KOPT-K1 (cell line): ENCODE data around the gene GAS2L3.
"Not testable (repeated sequence)": the region's sequence is repeated elsewhere in the genome, so short reads cannot be mapped to it uniquely, and the experiment has no call there.

Experiments
- H3K27ac ChIP-seq: fragments of 200-600 bp; sonication (generic); 2 replicates; pipeline ENCODE4 v1.5.1; 2016; ENCODE audit warnings: antibody characterized with exemption, mild to moderate bottlenecking, low read depth, low read length; ENCODE audit not compliant: poor library complexity, severe bottlenecking
- H3K36me3 ChIP-seq: fragments of 200-600 bp; sonication (generic); 2 replicates; pipeline ENCODE4 v1.5.1; 2017; ENCODE audit warnings: antibody characterized with exemption, mild to moderate bottlenecking, low read length, moderate library complexity; ENCODE audit not compliant: insufficient read depth
- H3K9me3 ChIP-seq: fragments of 200-600 bp; sonication (generic); 2 replicates; pipeline ENCODE4 v1.5.1; 2017; ENCODE audit warnings: antibody characterized with exemption, low read length, mild to moderate bottlenecking; ENCODE audit not compliant: insufficient read depth, poor library complexity, severe bottlenecking

GAS2L3 gene

GRCh38 chr12:100573292-100574186, at the start of gene GAS2L3:
Gene GAS2L3, plus strand, starts transcription at chr12:100573684. Its CDS starts 21,221 bp downstream, at chr12:100594905.
- H3K9me3 ChIP-seq, result peaks cover 14% of the 10 kb centered on the region
- no peaks in the 10 kb centered on the region for H3K36me3 ChIP-seq
- no peak within 1 kb of the TSS for H3K27ac ChIP-seq

GRCh38 chr12:100528034-100528433, 45.5 kb upstream of the GAS2L3 start:
- H3K27ac ChIP-seq, result no peak overlapping the region
- H3K36me3 ChIP-seq, result no peaks in the 10 kb centered on the region
- no peaks in the 10 kb centered on the region for H3K9me3 ChIP-seq

- H3K36me3 ChIP-seq, result no peaks in the 10 kb centered on the region
- no peak overlapping the region for H3K27ac ChIP-seq
- H3K9me3 ChIP-seq, result no peaks in the 10 kb centered on the region
These were observed 44.9 kb upstream of the GAS2L3 start for GRCh38 chr12:100528471-100529127.

GRCh38 chr12:100529756-100530350, 43.6 kb upstream of the GAS2L3 start:
- Histone ChIP-seq H3K27ac (no peak overlapping the region), H3K36me3 (no peaks in the 10 kb centered on the region), H3K9me3 (no peaks in the 10 kb centered on the region)

- Histone ChIP-seq H3K36me3 (no peaks in the 10 kb centered on the region), H3K9me3 (no peaks in the 10 kb centered on the region), H3K27ac (no peak overlapping the region)
These were observed 40.1 kb upstream of the GAS2L3 start for GRCh38 chr12:100533376-100533775.

- Histone ChIP-seq H3K36me3 (no peaks in the 10 kb centered on the region), H3K27ac (no peak overlapping the region), H3K9me3 (no peaks in the 10 kb centered on the region)
These were observed 38.8 kb upstream of the GAS2L3 start for GRCh38 chr12:100534625-100535227.

- H3K27ac ChIP-seq, result no peak overlapping the region
- no peaks in the 10 kb centered on the region for H3K36me3 ChIP-seq
- no peaks in the 10 kb centered on the region for H3K9me3 ChIP-seq
These were observed 34.3 kb upstream of the GAS2L3 start for GRCh38 chr12:100539202-100539601.

- Histone ChIP-seq H3K9me3 (no peaks in the 10 kb centered on the region), H3K36me3 (no peaks in the 10 kb centered on the region), H3K27ac (no peak overlapping the region)
These were observed 29.3 kb upstream of the GAS2L3 start for GRCh38 chr12:100544165-100544564.

- no peaks in the 10 kb centered on the region for H3K36me3 ChIP-seq
These were observed 28.4 kb upstream of the GAS2L3 start for GRCh38 chr12:100545092-100545491.

GRCh38 chr12:100553936-100554335, 19.5 kb upstream of the GAS2L3 start:
- H3K27ac ChIP-seq, result no peak overlapping the region
- H3K9me3 ChIP-seq, result no peaks in the 10 kb centered on the region
- H3K36me3 ChIP-seq, result no peaks in the 10 kb centered on the region

More at GRCh38 chr12:100545092-100545491, 28.4 kb upstream of the GAS2L3 start:
- Histone ChIP-seq H3K9me3 (no peaks in the 10 kb centered on the region), H3K27ac (no peak overlapping the region)

GRCh38 chr12:100554608-100555077, 18.8 kb upstream of the GAS2L3 start:
- Histone ChIP-seq H3K9me3 (no peaks in the 10 kb centered on the region), H3K27ac (no peak overlapping the region), H3K36me3 (no peaks in the 10 kb centered on the region)

GRCh38 chr12:100555722-100556121, 17.8 kb upstream of the GAS2L3 start:
- Histone ChIP-seq H3K36me3 (no peaks in the 10 kb centered on the region), H3K27ac (no peak overlapping the region), H3K9me3 (no peaks in the 10 kb centered on the region)

GRCh38 chr12:100557357-100557756, 16.1 kb upstream of the GAS2L3 start:
- Histone ChIP-seq H3K9me3 (no peaks in the 10 kb centered on the region), H3K36me3 (no peaks in the 10 kb centered on the region), H3K27ac (no peak overlapping the region)

GRCh38 chr12:100559261-100559660, 14.2 kb upstream of the GAS2L3 start:
- not testable (repeated sequence) for H3K27ac ChIP-seq, H3K9me3 ChIP-seq, H3K36me3 ChIP-seq

GRCh38 chr12:100564090-100564489, 9.4 kb upstream of the GAS2L3 start:
- Histone ChIP-seq H3K9me3 (no peaks in the 10 kb centered on the region), H3K36me3 (no peaks in the 10 kb centered on the region), H3K27ac (no peak overlapping the region)
